Fibroblast of mammary gland (primary cell): Measurements from ENCODE around the gene ZNF566.

Source experiments
- DNase-seq: peaks from one replicate; pipeline ENCODE4 v3.0.0-alpha.2; 2010; ENCODE audit warnings: low read depth
- H3K4me3 ChIP-seq: 2 replicates; pipeline ENCODE4 v1.5.1; 2011; ENCODE audit warnings: low read depth, mild to moderate bottlenecking, low read length, moderate library complexity; ENCODE audit not compliant: control insufficient read depth
- CTCF ChIP-seq: conservative IDR thresholded peaks from 2 replicates; pipeline ENCODE4 v1.5.1; 2011; ENCODE audit warnings: low read depth, low read length, inconsistent platforms; ENCODE audit not compliant: control insufficient read depth, insufficient read depth

Gene ZNF566

DNA sequence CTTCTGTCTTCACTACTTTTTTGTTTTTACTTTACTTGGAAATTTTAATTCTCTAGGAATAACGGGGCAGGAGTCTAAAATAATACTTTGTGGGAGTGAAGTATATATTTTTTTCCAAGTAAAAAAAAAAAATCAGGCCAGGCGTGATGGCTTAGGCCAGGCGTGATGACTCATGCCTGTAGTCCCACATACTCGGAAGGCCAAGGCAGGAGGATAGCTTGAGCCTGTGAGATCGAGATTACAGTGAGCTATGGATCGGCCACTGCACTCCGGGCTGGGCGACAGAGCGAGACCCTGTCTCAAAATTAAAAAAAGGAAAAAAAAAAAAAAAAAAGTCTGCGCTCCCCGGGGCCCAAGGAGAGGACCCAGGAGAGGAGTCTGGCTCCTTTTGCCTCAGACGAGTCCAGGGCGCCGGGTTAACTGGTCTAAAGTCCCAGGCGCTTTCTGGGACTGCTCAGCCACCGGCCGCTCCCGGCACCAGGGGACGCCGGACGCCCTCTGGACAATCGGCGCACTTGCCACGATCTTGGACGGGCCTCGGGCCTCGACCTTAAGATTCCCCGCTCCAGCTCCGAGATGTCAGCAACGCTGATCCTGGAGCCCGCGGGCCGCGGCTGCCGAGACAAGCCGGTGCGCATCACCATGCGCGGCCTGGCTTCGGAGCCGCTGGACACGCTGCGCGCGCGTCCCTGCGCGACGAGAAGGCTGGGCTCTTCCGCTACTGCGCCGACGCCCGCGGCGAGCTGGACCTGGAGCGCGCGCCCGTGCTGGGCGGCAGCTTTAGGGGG is 68.2 kb downstream of the ZNF566 start:
- peak overlapping the region; percentile 34 for H3K4me3 ChIP-seq
- peak; percentile 61 for DNase-seq
- TF ChIP-seq CTCF, result no peak

GRCh38 chr19:36418287-36419001 is 70.9 kb downstream of the ZNF566 start, which contains the start of gene ZFP82:
Gene ZFP82, minus strand, starts transcription at chr19:36418644. Its CDS starts 8,855 bp downstream, at chr19:36409789.
- DNase-seq, result peak; percentile 73
- peak within 1 kb of the TSS; percentile 74 for H3K4me3 ChIP-seq
- no peak for TF ChIP-seq CTCF

GRCh38 chr19:36417752-36418286 is 71.5 kb downstream of the ZNF566 start:
- H3K4me3 ChIP-seq, result peak overlapping the region; percentile 74
- TF ChIP-seq CTCF, result no peak
- no peak for DNase-seq

GRCh38 chr19:36409841-36410240 is 79.5 kb downstream of the ZNF566 start:
- TF ChIP-seq CTCF, result no peak
- DNase-seq, result no peak

GRCh38 chr19:36408101-36408500 is 81.3 kb downstream of the ZNF566 start:
- no peak for TF ChIP-seq CTCF
- DNase-seq, result no peak
- H3K4me3 ChIP-seq, result no peak overlapping the region

More at GRCh38 chr19:36409841-36410240, 79.5 kb downstream of the ZNF566 start:
- H3K4me3 ChIP-seq, result no peak overlapping the region

GRCh38 chr19:36404498-36404897 is 84.9 kb downstream of the ZNF566 start:
- no peak for TF ChIP-seq CTCF
- no peak overlapping the region for H3K4me3 ChIP-seq
- no peak for DNase-seq
